ENCODE data around the gene CAPS.
"Not testable (repeated sequence)": the region's sequence is repeated elsewhere in the genome, so short reads cannot be mapped to it uniquely, and the experiment has no call there.

CAPS gene

GRCh38 chr19:5913739-5914357 lies at the start of gene CAPS:
CAPS (plus strand) TSS chr19:5914254; CDS start chr19:5914407, 153 bp downstream.
- DNase-seq (ENCODE audit: low read depth): no peak

DNA sequence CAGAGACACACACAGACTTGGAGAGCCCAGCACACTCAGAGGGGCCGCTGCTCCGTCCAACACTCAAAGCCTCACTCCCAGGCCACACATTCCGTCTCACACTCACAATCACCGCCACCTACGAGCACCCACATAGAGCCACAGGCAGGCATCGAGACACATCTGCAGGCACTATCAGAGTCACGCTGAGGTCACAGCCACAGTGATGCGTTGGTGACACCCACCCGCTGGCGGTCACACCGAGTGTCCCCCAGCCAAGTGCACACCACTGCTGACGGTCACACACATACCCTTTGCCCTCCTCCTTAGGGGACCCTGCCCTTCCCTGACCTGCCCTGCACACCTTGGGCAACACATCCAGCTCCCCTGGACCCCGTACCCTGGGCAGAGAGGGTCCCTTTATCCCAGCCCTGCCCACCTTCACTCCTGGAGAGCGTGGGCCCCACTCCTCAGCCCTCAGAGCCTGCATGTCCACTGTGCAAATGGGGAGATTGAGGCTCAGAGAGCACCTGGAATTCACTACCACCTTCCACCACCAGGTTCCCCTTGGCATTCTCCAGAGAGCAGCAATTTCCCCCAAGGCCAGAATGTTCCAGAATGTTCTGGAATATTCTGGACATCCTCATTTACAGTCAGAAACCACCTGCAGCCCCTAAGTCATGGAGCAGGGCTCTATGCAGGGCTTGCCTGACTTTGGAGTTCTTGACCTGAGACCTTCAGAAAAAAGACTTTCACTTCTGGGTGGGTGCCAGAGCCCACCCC lies 49.1 kb upstream of the CAPS start:
- DNase-seq (ENCODE audit: low read depth): no peak

- DNase-seq (ENCODE audit: low read depth): no peak
Measured at GRCh38 chr19:5865772-5866171, 48.3 kb upstream of the CAPS start.

GRCh38 chr19:5867201-5868136 lies 46.6 kb upstream of the CAPS start:
- DNase-seq (ENCODE audit: low read depth): no peak

GRCh38 chr19:5870986-5871394 lies 43.1 kb upstream of the CAPS start:
- DNase-seq (ENCODE audit: low read depth): no peak

DNA sequence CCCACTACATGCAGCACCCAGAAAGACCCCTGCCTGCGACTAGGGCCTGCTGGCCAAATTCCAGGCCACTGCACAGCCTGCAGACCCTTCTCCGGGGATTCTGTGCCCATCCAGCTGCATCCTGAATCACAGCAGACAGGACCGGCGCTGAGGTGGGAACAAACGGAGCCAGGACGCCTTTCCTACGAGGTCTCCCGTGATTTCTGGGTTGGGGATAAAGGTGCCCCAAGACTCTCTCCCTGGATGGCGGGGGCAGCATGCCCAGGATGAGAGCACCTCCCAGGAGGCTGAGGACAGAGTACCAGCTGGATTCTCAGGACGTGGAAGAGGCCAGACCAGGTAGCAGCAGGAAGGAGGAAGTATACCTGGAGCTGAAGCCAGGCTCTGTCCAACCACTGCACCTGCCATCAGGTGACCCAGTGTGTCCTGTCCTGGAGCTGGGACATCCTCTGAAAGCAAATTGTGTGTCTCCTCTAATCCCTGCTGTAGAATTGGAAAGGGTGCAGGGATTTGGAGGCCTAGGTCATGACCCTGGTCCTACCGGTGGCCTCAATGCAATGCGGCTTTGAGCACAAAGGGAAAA lies 40.3 kb upstream of the CAPS start:
- DNase-seq (ENCODE audit: low read depth): no peak

DNA sequence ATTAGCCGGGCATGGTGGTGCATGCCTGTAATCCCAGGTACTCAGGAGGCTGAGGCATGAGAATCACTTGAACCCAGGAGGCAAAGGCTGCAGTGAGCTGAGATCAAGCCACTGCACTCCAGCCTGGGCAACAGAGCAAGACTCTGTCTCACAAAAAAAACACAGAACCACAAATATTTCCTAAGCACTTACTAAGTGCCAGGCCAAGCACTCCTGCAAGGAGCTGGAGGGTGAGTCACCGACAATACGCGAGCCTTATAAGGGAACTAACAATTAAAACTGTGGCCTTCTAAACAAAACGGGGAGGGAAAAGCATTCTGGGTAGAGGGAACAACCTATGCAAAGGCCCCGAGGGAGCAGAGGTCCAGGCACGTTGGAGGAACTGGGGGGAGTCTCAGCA lies 39.6 kb upstream of the CAPS start:
- DNase-seq (ENCODE audit: low read depth): not testable (repeated sequence)

DNA sequence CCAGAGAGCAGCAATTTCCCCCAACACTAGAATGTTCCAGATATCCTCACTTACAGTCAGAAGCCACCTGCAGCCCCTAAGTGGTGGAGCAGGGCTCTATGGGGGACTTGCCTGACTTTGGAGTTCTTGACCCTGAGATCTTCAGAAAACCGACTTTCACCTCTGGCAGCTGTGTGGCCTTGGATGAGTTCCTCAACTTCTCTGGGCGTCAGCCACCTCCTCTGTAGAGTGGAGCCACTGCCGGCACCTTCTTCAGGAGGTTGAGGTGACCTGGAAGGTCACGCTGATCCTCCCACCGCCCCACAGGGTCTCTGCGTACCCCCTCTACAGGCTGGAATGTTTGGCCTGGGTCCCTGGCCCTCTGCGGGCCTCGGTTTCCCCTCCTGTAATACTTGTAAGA lies 36.6 kb upstream of the CAPS start:
- DNase-seq (ENCODE audit: low read depth): no peak

- DNase-seq (ENCODE audit: low read depth): no peak
Measured at GRCh38 chr19:5877882-5878281, 36.2 kb upstream of the CAPS start.

DNA sequence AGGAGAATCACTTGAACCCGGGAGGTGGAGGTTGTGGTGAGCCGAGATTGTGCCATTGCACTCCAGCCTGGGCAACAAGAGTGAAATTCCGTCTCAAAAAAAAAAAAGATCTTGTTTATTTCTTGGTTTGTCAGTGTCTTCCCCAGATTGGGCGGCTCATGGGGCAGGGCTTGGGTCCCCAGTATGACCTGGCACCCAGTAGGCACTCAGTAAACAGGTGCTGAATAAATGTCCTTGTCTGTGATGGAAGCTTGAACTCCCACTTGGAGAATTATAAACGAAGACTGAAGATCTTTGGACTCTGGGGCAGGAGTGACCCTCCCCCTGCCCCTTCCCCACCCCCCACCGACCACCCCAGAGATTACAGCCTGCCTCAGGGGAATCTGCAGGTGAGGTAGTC lies 33.9 kb upstream of the CAPS start:
- no peak for DNase-seq (ENCODE audit: low read depth)

DNA sequence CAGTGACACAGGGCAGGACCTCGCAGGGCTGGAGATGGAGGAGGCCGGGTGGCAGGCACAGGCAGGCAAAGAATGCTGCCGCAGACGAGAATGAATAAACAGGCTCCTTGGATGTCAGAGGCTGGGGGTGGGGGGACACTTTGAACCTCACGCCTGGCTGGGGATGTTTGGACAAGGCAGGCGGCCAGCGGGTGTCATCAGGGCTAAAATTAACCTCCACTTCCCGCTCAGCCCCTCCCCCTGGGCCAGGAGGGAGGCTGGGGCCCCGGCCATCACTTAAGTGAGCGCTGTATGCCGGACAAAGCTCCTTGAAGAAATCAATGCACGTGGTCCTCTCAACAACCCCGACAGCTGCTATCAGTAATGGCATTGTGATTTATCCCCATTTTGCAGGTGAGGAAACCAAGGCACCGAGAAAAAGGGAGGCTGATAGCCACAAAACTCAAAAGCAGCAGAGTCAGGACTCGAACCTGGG lies 33.4 kb upstream of the CAPS start:
- DNase-seq (ENCODE audit: low read depth): no peak

DNA sequence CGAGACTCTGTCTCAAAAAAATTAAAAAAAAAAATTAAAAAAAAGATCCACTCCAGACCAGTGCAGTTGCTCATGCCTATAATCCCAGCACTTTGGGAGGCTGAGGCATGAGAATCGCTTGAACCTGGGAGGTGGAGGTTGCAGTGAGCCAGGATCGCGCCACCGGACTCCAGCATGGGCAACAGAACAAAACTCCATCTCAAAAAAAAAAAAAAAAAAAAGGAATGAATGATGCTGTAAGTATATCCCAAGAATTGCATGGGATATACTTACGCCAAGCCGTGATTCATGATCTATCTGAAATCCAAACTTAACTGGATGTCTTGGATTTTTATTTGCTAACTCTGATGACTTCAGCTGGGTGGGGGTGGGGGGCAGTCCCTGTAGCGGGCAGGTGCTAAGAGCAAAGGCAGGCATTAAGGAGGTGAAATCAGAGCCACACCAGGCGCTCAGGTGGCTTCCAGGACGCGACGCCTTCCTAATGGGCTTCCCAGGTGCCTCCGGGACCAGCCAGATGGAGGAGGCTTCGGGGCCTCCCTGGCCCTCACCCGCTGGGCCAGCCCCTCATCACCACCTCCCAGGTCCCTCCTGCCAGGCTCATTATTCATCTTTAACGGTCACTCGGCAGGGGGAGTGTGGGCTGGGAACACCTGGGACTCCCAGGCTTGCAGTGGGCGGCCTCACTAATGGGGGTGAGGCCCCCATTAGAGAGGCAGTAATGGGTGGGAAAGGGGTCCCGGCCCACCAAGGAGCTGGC lies 32.3 kb upstream of the CAPS start:
- DNase-seq (ENCODE audit: low read depth): no peak

- no peak for DNase-seq (ENCODE audit: low read depth)
Measured at GRCh38 chr19:5882421-5882968, 31.6 kb upstream of the CAPS start.

DNA sequence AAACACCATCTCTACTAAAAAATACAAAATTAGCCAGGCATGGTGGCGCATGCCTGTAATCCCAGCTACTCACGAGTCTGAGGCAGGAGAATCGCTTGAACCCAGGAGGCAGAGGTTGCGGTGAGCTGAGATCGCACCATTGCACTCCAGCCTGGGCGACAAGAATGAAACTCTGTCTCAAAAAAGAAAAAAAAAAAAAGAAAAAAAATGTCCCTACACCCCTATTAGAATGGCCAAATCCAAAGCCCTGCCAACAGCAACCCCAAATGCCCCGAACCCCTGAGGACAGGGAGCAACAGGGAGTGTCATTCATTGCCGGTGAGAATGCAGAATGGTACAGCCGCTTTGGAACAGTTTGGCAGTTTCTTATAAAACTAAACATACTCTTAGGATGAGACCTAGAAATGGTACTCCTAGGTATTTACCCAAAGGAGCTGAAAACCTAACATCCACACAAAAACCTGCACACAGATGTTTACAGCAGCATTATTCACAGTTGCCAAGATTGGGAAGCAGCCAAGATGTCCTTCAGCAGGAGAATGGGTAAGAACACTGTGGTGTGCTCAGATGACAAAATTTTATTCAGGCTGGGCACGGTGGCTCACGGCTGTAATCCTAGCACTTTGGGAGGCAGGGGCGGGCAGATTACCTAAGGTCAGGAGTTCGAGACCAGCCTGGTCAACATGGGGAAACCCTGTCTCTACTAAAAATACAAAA lies 30.7 kb upstream of the CAPS start:
- not testable (repeated sequence) for DNase-seq (ENCODE audit: low read depth)

DNA sequence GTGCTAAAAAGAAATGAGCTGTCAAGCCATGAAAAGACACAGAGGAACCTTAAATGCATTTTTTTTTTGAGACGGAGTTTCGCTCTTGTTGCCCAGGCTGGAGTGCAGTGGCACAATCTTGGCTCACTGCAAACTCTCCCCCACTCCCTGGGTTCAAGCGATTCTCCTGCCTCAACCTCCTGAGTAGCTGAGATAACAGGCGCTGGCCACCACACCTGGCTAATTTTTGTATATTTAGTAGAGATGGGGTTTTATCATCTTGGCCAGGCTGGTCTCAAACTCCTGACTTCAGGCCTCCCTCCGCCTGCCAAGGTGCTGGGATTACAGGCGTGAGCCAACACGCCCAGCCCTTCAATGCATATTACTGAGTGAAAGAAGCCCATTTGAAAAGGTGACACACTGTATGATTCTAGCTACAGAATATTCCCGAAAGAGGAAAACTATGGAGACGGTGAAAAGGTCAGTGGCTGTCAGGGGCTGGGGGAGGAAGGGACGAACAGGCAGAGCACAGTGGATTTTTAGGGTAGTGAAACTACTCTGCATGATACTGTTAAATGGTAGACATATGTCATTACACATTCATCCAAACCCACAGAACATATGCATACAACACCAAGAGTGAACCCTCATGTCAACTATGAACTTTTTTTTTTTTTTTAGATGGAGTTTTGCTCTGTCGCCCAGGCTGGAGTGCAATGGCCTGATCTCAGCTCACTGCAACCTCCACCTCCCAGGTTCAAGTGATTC lies 29.8 kb upstream of the CAPS start:
- DNase-seq (ENCODE audit: low read depth): not testable (repeated sequence)

DNA sequence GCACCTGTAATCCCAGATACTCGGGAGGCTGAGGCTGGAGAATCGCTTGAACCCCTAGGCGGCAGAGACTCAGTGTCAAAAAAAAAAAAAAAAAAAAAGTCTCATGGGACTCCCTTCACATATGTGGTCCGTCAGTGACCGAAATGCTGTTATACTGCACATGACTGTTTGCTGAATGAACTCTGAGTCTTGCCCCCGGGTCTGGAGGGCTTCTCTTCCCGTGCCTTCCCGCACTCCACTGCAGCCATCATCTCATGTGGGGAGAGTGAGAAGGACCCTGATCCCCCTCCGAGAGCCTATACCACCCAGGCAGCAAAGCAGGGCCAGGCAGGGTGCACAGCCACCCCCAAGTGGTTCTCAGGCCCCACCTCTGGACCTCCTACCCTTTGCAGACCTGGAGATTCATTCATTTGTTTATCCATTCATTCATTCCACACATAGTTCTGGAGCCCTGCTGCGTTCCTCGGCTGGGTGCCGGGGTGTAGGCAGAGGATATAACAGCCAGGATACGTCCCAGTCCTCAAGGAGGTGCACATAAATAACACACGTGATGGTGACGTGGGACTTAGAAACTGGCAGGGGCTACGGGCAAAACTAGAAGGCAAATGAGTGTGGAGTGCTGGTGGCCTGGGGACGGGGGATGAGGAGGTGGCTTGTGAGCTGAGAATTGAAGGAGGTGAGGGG lies 24.6 kb upstream of the CAPS start:
- no peak for DNase-seq (ENCODE audit: low read depth)

DNA sequence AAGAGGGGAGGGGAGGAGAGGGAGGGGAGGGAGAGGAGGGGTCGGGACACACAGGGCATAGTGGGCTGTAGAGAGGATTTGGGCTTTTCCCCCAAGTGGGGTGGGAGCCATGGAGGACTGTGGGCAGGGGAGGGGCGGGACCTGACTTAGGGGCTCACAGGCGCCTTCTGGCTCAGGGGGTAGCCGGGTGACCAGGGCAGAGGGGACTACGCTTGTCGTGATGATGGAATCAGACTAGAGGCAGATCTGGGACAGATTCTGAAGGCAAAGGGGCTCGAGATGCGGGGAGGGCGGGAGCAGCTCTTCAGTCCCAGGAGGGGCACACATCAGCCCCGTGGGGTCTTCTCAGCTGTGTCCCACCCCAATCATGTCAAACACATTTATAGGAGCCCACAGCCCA lies 24.0 kb upstream of the CAPS start:
- DNase-seq (ENCODE audit: low read depth): no peak

- DNase-seq (ENCODE audit: low read depth): no peak
Measured at GRCh38 chr19:5891572-5891937, 22.5 kb upstream of the CAPS start.

All from stimulated activated CD8-positive, alpha-beta memory T cell treated with anti-CD3 and anti-CD28 coated beads, Interleukin-12 subunit alpha, Interleukin-12 subunit beta, amount 100 ng/mL, for 1 hour (primary cell).